ENCODE results near the gene ASS1. TPM values are rescaled to one million over a fixed set of nuclear protein-coding genes. Genes with fewer than 3 reads are reported as not detected.

ASS1 gene
- total RNA-seq, 1 donor from 2014 or later, result 162 TPM

- no peaks in the 10 kb centered on the region for H3K9me3 ChIP-seq
- DNase-seq (ENCODE audit: low spot score in 2 of 2), result no peak
- TF ChIP-seq, protein P1, sequence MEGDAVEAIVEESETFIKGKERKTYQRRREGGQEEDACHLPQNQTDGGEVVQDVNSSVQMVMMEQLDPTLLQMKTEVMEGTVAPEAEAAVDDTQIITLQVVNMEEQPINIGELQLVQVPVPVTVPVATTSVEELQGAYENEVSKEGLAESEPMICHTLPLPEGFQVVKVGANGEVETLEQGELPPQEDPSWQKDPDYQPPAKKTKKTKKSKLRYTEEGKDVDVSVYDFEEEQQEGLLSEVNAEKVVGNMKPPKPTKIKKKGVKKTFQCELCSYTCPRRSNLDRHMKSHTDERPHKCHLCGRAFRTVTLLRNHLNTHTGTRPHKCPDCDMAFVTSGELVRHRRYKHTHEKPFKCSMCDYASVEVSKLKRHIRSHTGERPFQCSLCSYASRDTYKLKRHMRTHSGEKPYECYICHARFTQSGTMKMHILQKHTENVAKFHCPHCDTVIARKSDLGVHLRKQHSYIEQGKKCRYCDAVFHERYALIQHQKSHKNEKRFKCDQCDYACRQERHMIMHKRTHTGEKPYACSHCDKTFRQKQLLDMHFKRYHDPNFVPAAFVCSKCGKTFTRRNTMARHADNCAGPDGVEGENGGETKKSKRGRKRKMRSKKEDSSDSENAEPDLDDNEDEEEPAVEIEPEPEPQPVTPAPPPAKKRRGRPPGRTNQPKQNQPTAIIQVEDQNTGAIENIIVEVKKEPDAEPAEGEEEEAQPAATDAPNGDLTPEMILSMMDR (IDR thresholded peaks at IDR 0.05), result no peak
- H3K27me3 ChIP-seq, result no peaks in the 10 kb centered on the region
- H3K36me3 ChIP-seq, result no peaks in the 10 kb centered on the region
- no peak overlapping the region for H3K4me3 ChIP-seq
- no peaks in the 10 kb centered on the region for H3K4me1 ChIP-seq
- intact Hi-C loops (cut with DNase I), result no loop called here
- H3K27ac ChIP-seq, result no peak overlapping the region
Measured at GRCh38 chr9:130421154-130421801, 23.5 kb upstream of the ASS1 start.

DNA sequence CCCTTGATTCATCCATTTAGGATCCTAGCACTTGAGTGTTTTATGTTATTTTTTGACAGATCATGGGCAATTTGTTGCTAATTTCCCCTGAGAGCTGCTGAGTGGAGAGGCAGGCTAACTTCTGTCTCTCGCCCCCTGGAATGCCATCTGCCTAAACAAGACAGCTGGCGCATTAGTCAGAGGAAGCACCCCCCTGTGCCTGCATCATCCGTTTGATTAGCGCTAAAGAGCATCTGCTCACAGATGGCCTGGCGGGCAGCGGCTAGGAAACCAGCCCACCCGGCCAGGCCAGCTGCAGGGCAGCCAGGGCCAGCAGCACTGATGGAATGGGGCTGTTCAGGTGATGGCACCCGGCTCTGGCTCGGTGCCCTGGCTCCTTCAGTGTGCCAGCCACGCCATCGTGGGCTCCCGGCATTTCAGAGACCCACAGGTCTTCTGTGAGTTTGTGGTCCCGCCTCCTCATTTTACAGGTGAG lies 22.9 kb upstream of the ASS1 start:
- H3K4me1 ChIP-seq, result no peaks in the 10 kb centered on the region
- no peak overlapping the region for H3K4me3 ChIP-seq
- TF ChIP-seq, protein P1 (IDR thresholded peaks at IDR 0.05), result no peak
- no peaks in the 10 kb centered on the region for H3K27me3 ChIP-seq
- H3K36me3 ChIP-seq, result no peaks in the 10 kb centered on the region
- DNase-seq (ENCODE audit: low spot score in 2 of 2), result no peak
- intact Hi-C loops (cut with DNase I), result no loop called here
- no peak overlapping the region for H3K27ac ChIP-seq
- no peaks in the 10 kb centered on the region for H3K9me3 ChIP-seq

DNA sequence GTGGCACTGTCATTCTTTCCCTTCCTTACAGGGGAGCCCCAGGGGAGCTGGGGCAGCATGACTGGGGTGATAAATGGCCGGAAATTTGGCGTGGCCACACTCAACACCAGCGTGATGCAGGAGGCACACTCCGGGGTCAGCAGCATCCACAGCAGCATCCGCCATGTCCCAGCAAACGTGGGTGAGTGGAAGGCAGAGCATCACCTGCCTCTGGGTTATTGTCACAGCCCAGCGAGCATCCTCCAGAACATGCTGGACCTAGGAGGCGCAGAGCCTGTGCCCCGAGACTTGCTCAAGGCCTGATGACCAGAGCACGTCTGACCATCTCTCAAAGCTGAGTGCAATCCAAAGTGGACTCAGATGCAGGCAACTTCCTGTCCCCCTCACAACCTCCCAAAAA lies 22.2 kb upstream of the ASS1 start:
- Histone ChIP-seq H3K4me1 (peaks cover 0 to 3% of the 10 kb centered on the region in 2 donors), H3K27ac (no peak overlapping the region), H3K4me3 (no peak overlapping the region), H3K27me3 (no peaks in the 10 kb centered on the region), H3K36me3 (no peaks in the 10 kb centered on the region), H3K9me3 (no peaks in the 10 kb centered on the region)
- TF ChIP-seq, protein P1 (IDR thresholded peaks at IDR 0.05), result no peak
- DNase-seq (ENCODE audit: low spot score in 2 of 2), result no peak
- intact Hi-C loops (cut with DNase I), result no loop called here

GRCh38 chr9:130423272-130423671 lies 21.5 kb upstream of the ASS1 start:
- no peak for DNase-seq (ENCODE audit: low spot score in 2 of 2)
- no peaks in the 10 kb centered on the region for H3K27me3 ChIP-seq
- intact Hi-C loops (cut with DNase I), result no loop called here
- no peaks in the 10 kb centered on the region for H3K36me3 ChIP-seq
- H3K27ac ChIP-seq, result no peak overlapping the region
- TF ChIP-seq, protein P1 (IDR thresholded peaks at IDR 0.05), result no peak
- H3K4me1 ChIP-seq, result peaks cover 0 to 3% of the 10 kb centered on the region in 2 donors
- H3K9me3 ChIP-seq, result no peaks in the 10 kb centered on the region
- H3K4me3 ChIP-seq, result no peak overlapping the region

- no peak for DNase-seq (ENCODE audit: low spot score in 2 of 2)
- TF ChIP-seq, protein P1 (IDR thresholded peaks at IDR 0.05), result no peak
- Histone ChIP-seq H3K36me3 (no peaks in the 10 kb centered on the region), H3K27me3 (no peaks in the 10 kb centered on the region), H3K27ac (no peak overlapping the region), H3K4me3 (no peak overlapping the region), H3K9me3 (no peaks in the 10 kb centered on the region), H3K4me1 (peaks cover 0 to 3% of the 10 kb centered on the region in 2 donors)
- intact Hi-C loops (cut with DNase I), result no loop called here
Measured at GRCh38 chr9:130424595-130425454, 19.9 kb upstream of the ASS1 start.

Data from ascending aorta (tissue), 2 donors.